Neutrophil (primary cell): ENCODE measurements around the gene RAI14.

ENCODE experiments used
- H3K27ac ChIP-seq: fragments of 200-600 bp; sonication (generic); 2 replicates; pipeline ENCODE4 v1.5.1; 2016; ENCODE audit warnings: mild to moderate bottlenecking, moderate library complexity
- H3K27me3 ChIP-seq: fragments of 200-600 bp; sonication (generic); 2 replicates; pipeline ENCODE4 v1.6.0; 2016; ENCODE audit warnings: mild to moderate bottlenecking
- H3K36me3 ChIP-seq: fragments of 200-600 bp; sonication (generic); 2 replicates; pipeline ENCODE4 v1.5.1; 2017
- H3K4me1 ChIP-seq, 2 experiments: fragments of 200-600 bp in 1 of 2; sonication (generic) in 1 of 2; 1 replicate in 1 of 2; 2 replicates in 1 of 2; pipeline versions ENCODE4 v1.5.1 to v1.6.1; 2013 to 2016; ENCODE audit warnings: low read depth in 1 of 2, low read length in 1 of 2, mild to moderate bottlenecking in 1 of 2, moderate library complexity in 1 of 2; ENCODE audit not compliant: control insufficient read depth in 1 of 2, insufficient read depth in 1 of 2
- H3K4me3 ChIP-seq, 2 experiments: fragments of 200-600 bp in 1 of 2; sonication (generic) in 1 of 2; 1 replicate in 1 of 2; 2 replicates in 1 of 2; pipeline ENCODE4 v1.5.1; 2013 to 2016; ENCODE audit warnings: low read depth in 1 of 2, low read length in 1 of 2, mild to moderate bottlenecking in 1 of 2, moderate library complexity in 1 of 2
- H3K9me3 ChIP-seq: fragments of 200-600 bp; sonication (generic); 2 replicates; pipeline ENCODE4 v1.5.1; 2016
- TF ChIP-seq, protein P1 (sequence below): fragments of 200-600 bp; sonication (generic); IDR thresholded peaks from 2 replicates; pipeline ENCODE4 v1.5.1; 2016; ENCODE audit warnings: antibody characterized with exemption

Gene RAI14

GRCh38 chr5:34848230-34848629 is 192.1 kb downstream of the RAI14 start:
- no peaks in the 10 kb centered on the region for H3K4me1 ChIP-seq
- TF ChIP-seq, protein P1, sequence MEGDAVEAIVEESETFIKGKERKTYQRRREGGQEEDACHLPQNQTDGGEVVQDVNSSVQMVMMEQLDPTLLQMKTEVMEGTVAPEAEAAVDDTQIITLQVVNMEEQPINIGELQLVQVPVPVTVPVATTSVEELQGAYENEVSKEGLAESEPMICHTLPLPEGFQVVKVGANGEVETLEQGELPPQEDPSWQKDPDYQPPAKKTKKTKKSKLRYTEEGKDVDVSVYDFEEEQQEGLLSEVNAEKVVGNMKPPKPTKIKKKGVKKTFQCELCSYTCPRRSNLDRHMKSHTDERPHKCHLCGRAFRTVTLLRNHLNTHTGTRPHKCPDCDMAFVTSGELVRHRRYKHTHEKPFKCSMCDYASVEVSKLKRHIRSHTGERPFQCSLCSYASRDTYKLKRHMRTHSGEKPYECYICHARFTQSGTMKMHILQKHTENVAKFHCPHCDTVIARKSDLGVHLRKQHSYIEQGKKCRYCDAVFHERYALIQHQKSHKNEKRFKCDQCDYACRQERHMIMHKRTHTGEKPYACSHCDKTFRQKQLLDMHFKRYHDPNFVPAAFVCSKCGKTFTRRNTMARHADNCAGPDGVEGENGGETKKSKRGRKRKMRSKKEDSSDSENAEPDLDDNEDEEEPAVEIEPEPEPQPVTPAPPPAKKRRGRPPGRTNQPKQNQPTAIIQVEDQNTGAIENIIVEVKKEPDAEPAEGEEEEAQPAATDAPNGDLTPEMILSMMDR, result no peak
- no peaks in the 10 kb centered on the region for H3K9me3 ChIP-seq
- no peak overlapping the region for H3K27ac ChIP-seq
- no peaks in the 10 kb centered on the region for H3K36me3 ChIP-seq
- H3K27me3 ChIP-seq, result no peaks in the 10 kb centered on the region
- no peak overlapping the region for H3K4me3 ChIP-seq

DNA sequence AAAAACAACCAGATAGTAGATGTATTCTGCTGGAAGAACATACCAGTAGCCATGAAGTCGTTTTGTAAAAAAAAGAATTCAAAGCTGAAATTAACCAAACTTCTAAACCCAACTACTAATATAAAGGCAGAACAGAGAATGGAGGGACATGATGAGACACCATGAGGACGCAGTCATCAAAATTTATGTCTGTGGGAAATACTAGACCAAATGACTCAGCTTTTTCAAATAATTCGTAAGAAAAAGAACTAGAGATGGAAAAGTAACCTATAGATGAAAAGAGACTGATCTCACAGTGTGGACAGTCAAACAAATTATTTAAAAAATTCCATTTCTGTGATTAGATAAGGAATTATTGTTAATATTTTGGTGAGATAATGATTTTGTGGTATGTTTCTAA is 193.1 kb downstream of the RAI14 start:
- no peaks in the 10 kb centered on the region for H3K9me3 ChIP-seq
- no peaks in the 10 kb centered on the region for H3K4me1 ChIP-seq
- TF ChIP-seq, protein P1, result no peak
- H3K36me3 ChIP-seq, result no peaks in the 10 kb centered on the region
- no peaks in the 10 kb centered on the region for H3K27me3 ChIP-seq
- no peak overlapping the region for H3K27ac ChIP-seq
- no peak overlapping the region for H3K4me3 ChIP-seq

GRCh38 chr5:34854459-34855174 is 198.5 kb downstream of the RAI14 start:
- Histone ChIP-seq H3K27me3 (no peaks in the 10 kb centered on the region), H3K27ac (no peak overlapping the region), H3K4me1 (no peaks in the 10 kb centered on the region), H3K4me3 (no peak overlapping the region), H3K9me3 (no peaks in the 10 kb centered on the region), H3K36me3 (no peaks in the 10 kb centered on the region)
- TF ChIP-seq, protein P1, result no peak

GRCh38 chr5:34857161-34857560 is 201.0 kb downstream of the RAI14 start:
- TF ChIP-seq, protein P1, result no peak
- Histone ChIP-seq H3K27ac (no peak overlapping the region), H3K36me3 (no peaks in the 10 kb centered on the region), H3K27me3 (no peaks in the 10 kb centered on the region), H3K4me1 (no peaks in the 10 kb centered on the region), H3K4me3 (no peak overlapping the region), H3K9me3 (no peaks in the 10 kb centered on the region)

DNA sequence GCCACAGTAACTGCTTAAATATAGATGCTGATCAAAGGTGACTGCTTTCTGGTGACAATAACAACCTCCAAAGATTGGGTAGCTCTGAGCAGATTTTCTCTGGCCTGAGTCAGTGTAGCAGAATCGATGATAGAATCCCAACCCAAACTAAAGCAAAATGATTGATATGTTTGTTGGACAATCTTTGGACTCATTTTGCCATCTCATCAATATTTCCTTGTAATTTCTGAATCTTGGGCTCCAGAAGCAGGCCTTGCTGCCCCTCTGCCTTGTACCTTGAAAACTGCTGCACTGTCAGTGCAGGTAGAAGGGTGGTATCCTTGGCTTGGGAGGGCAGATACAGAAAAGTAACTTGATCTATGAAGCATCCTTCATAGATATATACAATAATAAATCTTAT is 201.8 kb downstream of the RAI14 start:
- H3K4me3 ChIP-seq, result no peak overlapping the region
- H3K27me3 ChIP-seq, result no peaks in the 10 kb centered on the region
- no peak overlapping the region for H3K27ac ChIP-seq
- H3K36me3 ChIP-seq, result no peaks in the 10 kb centered on the region
- TF ChIP-seq, protein P1, result no peak
- H3K4me1 ChIP-seq, result no peaks in the 10 kb centered on the region
- H3K9me3 ChIP-seq, result no peaks in the 10 kb centered on the region
